PC-3 (cell line): ENCODE measurements around the gene DCP2.

Source experiments
- EZH2phosphoT487 ChIP-seq: fragments of 300-600 bp; sonication (generic); IDR thresholded peaks from 2 replicates; pipeline ENCODE4 v1.6.1; 2018; ENCODE audit warnings: mild to moderate bottlenecking, antibody characterized with exemption, low read length, borderline replicate concordance
- TF ChIP-seq, protein P1 (sequence below): fragments of 300-600 bp; sonication (generic); conservative IDR thresholded peaks from 2 replicates; pipeline ENCODE4 v1.5.1; 2017; ENCODE audit warnings: antibody characterized with exemption, low read depth, mild to moderate bottlenecking, low read length

DNA sequence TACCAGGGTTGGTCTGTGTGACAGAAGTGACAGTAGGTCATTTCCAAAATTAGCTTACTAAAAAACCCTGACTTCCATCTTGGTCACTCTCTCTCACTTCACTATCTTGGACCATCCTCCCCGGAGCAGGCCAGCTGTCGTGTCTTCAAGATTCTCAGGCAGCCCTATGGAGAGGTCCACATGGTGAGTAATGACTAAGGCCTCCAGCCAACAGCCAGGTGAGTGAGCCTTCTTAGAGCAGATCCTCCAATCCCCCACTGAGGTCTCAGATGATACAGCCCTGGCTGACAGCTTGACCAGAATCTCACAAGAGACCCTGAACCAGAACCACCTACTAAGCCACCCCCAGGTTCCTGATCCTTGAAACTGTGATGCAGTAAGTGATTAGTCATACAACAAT lies 92.0 kb downstream of the DCP2 start:
- TF ChIP-seq, protein P1, sequence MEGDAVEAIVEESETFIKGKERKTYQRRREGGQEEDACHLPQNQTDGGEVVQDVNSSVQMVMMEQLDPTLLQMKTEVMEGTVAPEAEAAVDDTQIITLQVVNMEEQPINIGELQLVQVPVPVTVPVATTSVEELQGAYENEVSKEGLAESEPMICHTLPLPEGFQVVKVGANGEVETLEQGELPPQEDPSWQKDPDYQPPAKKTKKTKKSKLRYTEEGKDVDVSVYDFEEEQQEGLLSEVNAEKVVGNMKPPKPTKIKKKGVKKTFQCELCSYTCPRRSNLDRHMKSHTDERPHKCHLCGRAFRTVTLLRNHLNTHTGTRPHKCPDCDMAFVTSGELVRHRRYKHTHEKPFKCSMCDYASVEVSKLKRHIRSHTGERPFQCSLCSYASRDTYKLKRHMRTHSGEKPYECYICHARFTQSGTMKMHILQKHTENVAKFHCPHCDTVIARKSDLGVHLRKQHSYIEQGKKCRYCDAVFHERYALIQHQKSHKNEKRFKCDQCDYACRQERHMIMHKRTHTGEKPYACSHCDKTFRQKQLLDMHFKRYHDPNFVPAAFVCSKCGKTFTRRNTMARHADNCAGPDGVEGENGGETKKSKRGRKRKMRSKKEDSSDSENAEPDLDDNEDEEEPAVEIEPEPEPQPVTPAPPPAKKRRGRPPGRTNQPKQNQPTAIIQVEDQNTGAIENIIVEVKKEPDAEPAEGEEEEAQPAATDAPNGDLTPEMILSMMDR, result no peak
- TF ChIP-seq EZH2phosphoT487, result no peak
